ENCODE measurements around the gene STAB1.

DNA sequence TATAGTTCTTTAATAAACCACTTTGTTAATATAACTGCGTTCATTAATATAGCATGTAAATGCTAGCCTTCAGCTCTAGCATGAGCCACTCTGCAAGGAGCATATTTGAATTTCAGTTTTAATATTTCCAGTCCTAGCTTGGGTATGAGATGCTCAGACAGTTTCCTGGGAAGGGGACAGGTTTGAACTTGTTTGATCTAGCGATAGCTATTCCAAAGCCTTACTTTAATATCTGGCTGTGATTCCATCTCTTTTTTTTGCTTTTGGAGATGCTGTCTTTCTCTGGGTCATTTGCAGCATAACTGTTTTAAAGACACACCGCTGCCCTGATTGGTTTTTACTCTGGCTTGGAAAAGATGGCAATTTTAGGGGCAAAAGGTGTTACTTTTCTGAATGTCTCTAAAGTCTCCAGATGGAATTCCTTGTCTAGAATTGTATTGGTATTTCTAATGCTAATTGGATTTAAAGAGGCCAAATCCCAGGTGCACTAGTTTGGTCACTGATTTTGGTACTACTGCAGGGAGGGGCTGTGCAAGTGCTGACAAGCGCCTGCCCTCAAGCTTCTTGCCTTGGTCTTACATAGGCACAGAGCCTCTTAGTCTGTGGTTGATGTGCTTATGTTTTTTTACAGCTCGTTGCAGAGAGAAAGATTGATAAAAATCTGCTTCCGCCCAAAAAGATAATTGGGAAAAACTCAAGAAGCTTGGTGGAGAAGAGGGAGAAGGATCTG, 36.9 kb upstream of the STAB1 start:
- no peak for TF ChIP-seq ZFP82 (CRISPR knock-in tag; IDR thresholded peaks at IDR 0.05; ENCODE audit: borderline replicate concordance)
- no peak for TF ChIP-seq NCOA1 (CRISPR knock-in tag; IDR thresholded peaks at IDR 0.05)
- no peak for TF ChIP-seq POLR2A (IDR thresholded peaks at IDR 0.05; ENCODE audit: insufficient read depth in 1 of 2, low read depth in 2 of 2, low read length in 2 of 2)
- TF ChIP-seq, protein P1, sequence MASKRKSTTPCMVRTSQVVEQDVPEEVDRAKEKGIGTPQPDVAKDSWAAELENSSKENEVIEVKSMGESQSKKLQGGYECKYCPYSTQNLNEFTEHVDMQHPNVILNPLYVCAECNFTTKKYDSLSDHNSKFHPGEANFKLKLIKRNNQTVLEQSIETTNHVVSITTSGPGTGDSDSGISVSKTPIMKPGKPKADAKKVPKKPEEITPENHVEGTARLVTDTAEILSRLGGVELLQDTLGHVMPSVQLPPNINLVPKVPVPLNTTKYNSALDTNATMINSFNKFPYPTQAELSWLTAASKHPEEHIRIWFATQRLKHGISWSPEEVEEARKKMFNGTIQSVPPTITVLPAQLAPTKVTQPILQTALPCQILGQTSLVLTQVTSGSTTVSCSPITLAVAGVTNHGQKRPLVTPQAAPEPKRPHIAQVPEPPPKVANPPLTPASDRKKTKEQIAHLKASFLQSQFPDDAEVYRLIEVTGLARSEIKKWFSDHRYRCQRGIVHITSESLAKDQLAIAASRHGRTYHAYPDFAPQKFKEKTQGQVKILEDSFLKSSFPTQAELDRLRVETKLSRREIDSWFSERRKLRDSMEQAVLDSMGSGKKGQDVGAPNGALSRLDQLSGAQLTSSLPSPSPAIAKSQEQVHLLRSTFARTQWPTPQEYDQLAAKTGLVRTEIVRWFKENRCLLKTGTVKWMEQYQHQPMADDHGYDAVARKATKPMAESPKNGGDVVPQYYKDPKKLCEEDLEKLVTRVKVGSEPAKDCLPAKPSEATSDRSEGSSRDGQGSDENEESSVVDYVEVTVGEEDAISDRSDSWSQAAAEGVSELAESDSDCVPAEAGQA (IDR thresholded peaks at IDR 0.05; ENCODE audit: low read depth): no peak
- TF ChIP-seq, protein P1 (CRISPR knock-in tag; IDR thresholded peaks at IDR 0.05; ENCODE audit: borderline replicate concordance): no peak
- no peak for TF ChIP-seq SRY (CRISPR knock-in tag; IDR thresholded peaks at IDR 0.05)
- TF ChIP-seq ZNF7 (CRISPR knock-in tag; IDR thresholded peaks at IDR 0.05): no peak
- TF ChIP-seq, protein P2, sequence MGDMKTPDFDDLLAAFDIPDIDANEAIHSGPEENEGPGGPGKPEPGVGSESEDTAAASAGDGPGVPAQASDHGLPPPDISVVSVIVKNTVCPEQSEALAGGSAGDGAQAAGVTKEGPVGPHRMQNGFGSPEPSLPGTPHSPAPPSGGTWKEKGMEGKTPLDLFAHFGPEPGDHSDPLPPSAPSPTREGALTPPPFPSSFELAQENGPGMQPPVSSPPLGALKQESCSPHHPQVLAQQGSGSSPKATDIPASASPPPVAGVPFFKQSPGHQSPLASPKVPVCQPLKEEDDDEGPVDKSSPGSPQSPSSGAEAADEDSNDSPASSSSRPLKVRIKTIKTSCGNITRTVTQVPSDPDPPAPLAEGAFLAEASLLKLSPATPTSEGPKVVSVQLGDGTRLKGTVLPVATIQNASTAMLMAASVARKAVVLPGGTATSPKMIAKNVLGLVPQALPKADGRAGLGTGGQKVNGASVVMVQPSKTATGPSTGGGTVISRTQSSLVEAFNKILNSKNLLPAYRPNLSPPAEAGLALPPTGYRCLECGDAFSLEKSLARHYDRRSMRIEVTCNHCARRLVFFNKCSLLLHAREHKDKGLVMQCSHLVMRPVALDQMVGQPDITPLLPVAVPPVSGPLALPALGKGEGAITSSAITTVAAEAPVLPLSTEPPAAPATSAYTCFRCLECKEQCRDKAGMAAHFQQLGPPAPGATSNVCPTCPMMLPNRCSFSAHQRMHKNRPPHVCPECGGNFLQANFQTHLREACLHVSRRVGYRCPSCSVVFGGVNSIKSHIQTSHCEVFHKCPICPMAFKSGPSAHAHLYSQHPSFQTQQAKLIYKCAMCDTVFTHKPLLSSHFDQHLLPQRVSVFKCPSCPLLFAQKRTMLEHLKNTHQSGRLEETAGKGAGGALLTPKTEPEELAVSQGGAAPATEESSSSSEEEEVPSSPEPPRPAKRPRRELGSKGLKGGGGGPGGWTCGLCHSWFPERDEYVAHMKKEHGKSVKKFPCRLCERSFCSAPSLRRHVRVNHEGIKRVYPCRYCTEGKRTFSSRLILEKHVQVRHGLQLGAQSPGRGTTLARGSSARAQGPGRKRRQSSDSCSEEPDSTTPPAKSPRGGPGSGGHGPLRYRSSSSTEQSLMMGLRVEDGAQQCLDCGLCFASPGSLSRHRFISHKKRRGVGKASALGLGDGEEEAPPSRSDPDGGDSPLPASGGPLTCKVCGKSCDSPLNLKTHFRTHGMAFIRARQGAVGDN (CRISPR knock-in tag; IDR thresholded peaks at IDR 0.05): no peak
- TF ChIP-seq, protein P3, sequence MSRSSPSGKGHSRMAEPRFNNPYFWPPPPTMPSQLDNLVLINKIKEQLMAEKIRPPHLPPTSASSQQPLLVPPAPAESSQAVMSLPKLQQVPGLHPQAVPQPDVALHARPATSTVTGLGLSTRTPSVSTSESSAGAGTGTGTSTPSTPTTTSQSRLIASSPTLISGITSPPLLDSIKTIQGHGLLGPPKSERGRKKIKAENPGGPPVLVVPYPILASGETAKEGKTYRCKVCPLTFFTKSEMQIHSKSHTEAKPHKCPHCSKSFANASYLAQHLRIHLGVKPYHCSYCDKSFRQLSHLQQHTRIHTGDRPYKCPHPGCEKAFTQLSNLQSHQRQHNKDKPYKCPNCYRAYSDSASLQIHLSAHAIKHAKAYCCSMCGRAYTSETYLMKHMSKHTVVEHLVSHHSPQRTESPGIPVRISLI (CRISPR knock-in tag; IDR thresholded peaks at IDR 0.05; ENCODE audit: borderline replicate concordance): no peak

Measured in HepG2 (cell line).